K562 (cell line): ENCODE results near the gene HBEGF. TPM values are rescaled to one million over a fixed set of nuclear protein-coding genes. Genes with fewer than 3 reads are reported as not detected.
A peak's percentile ranks its signal among the peaks of the same experiment; 100 is the strongest.

Experiments
- CTCF ChIP-seq, 3 experiments: IDR thresholded peaks in 2 of 3; conservative IDR thresholded peaks in 1 of 3; 2 replicates each; pipeline ENCODE4 v1.5.1; 2011 to 2012; ENCODE audit warnings: low read length in 3 of 3, mild to moderate bottlenecking in 3 of 3, control low read depth in 2 of 3, improper control_type of control experiment in 1 of 3, inconsistent platforms in 1 of 3, low read depth in 1 of 3, mixed read lengths in 1 of 3, moderate library complexity in 1 of 3; ENCODE audit not compliant: insufficient read depth in 2 of 3
- ETS2 ChIP-seq: IDR thresholded peaks from 2 replicates; pipeline ENCODE4 v1.6.1; 2016; ENCODE audit warnings: borderline replicate concordance, missing genetic modification characterization, mild to moderate bottlenecking, moderate library complexity, missing compliant biosample characterization; ENCODE audit not compliant: poor library complexity, severe bottlenecking
- ILK ChIP-seq: fragments of 450-650 bp; IDR thresholded peaks from 2 replicates; pipeline ENCODE4 v1.6.1; 2016; ENCODE audit warnings: missing genetic modification characterization, low read depth, mild to moderate bottlenecking, missing compliant biosample characterization, moderate library complexity, borderline replicate concordance
- JUND ChIP-seq, 2 experiments: IDR thresholded peaks; 2 replicates in 1 of 2; 3 replicates in 1 of 2; pipeline ENCODE4 v1.6.1; 2011; ENCODE audit warnings: borderline replicate concordance in 2 of 2, low read depth in 2 of 2, low read length in 2 of 2, improper control_type of control experiment in 1 of 2, missing biosample characterization in 1 of 2, missing genetic modification characterization in 1 of 2, missing genetic modification reagents in 1 of 2
- MAX ChIP-seq: sonication (generic); formaldehyde crosslinking; IDR thresholded peaks from 2 replicates; pipeline ENCODE4 v1.9.0; 2022; ENCODE audit warnings: mild to moderate bottlenecking, missing genetic modification reagents
- MTA3 ChIP-seq: fragments of 450-650 bp; formaldehyde crosslinking; IDR thresholded peaks from 2 replicates; pipeline ENCODE4 v1.6.1; 2017; ENCODE audit warnings: mild to moderate bottlenecking, borderline replicate concordance
- NCOA1 ChIP-seq: fragments of 450-650 bp; IDR thresholded peaks from 2 replicates; pipeline ENCODE4 v1.6.1; 2016; ENCODE audit warnings: low read depth
- RBM15 ChIP-seq: fragments of 200-400 bp; formaldehyde crosslinking; IDR thresholded peaks from 2 replicates; pipeline ENCODE4 v1.6.1; 2018; ENCODE audit warnings: mild to moderate bottlenecking, low read length, moderate library complexity; ENCODE audit not compliant: insufficient read depth
- TGIF2 ChIP-seq: sonication (generic); formaldehyde crosslinking; IDR thresholded peaks from 2 replicates; pipeline ENCODE4 v1.8.1; 2022; ENCODE audit warnings: mild to moderate bottlenecking, missing genetic modification reagents, moderate library complexity
- TSHZ1 ChIP-seq: fragments of 250-450 bp; sonication (Bioruptor Pico); IDR thresholded peaks from 2 replicates; pipeline ENCODE4 v1.4.0; 2020; ENCODE audit warnings: mild to moderate bottlenecking, moderate library complexity
- ZNF146 ChIP-seq: IDR thresholded peaks from one replicate; pipeline ENCODE4 v1.6.1; 2018; ENCODE audit warnings: missing compliant biosample characterization; ENCODE audit not compliant: unreplicated experiment
- ZNF184 ChIP-seq: sonication (generic); formaldehyde crosslinking; IDR thresholded peaks from 2 replicates; pipeline ENCODE4 v1.5.0; 2020; ENCODE audit warnings: missing genetic modification reagents
- ZNF431 ChIP-seq: sonication (generic); formaldehyde crosslinking; IDR thresholded peaks from 2 replicates; pipeline ENCODE4 v1.8.0; 2022; ENCODE audit warnings: mild to moderate bottlenecking, missing genetic modification reagents
- polyA plus RNA-seq, 8 experiments: library from polyadenylated mRNA; depleted of rRNA in 4 of 8; stranded (reverse) in 5 of 8; unstranded in 3 of 8; fragments of >200 nt; fragmentation: Nextera tagmentation in 2 of 8; fragmentation: Illumina TruSeq in 1 of 8; extraction: Ambion mirVana in 2 of 8; extraction: Trizol in 1 of 8; gene quantifications; 2 replicates each; pipeline versions ENCODE4 v1.2.1 to v1.2.3, GENCODE V29; 2011 to 2014; ENCODE audit warnings: inconsistent platforms in 1 of 8, missing spikeins in 1 of 8
- total RNA-seq, 7 experiments: library from RNA; depleted of rRNA in 6 of 7; stranded (reverse); fragments of >200 nt in 6 of 7; fragmentation: Illumina TruSeq in 2 of 7; extraction: Trizol in 2 of 7; gene quantifications; 2 replicates each; pipeline versions ENCODE4 v1.2.1 to v1.2.3, GENCODE V29; 2011 to 2021; ENCODE audit warnings: low replicate concordance in 1 of 7
- TF ChIP-seq, protein P1 (sequence below): fragments of 200-800 bp; sonication (Bioruptor generic); IDR thresholded peaks from 2 replicates; pipeline ENCODE4 v1.6.1; 2017; ENCODE audit warnings: missing genetic modification characterization, missing compliant biosample characterization
- TF ChIP-seq, protein P2 (sequence below): fragments of 250-450 bp; sonication (Bioruptor Pico); IDR thresholded peaks from 2 replicates; pipeline ENCODE4 v1.5.1; 2021; ENCODE audit warnings: mild to moderate bottlenecking
- TF ChIP-seq, protein P3 (sequence below): fragments of 450-650 bp; formaldehyde crosslinking; IDR thresholded peaks from 2 replicates; pipeline ENCODE4 v1.4.0; 2020; ENCODE audit warnings: mild to moderate bottlenecking, moderate library complexity

The HBEGF gene
- total and polyA plus RNA-seq, 9 of the 15 experiments (the other 6 are each of a cell fraction or from before 2014, with no cell fraction given): 0.11 to 1.1 (median 0.60) TPM

DNA sequence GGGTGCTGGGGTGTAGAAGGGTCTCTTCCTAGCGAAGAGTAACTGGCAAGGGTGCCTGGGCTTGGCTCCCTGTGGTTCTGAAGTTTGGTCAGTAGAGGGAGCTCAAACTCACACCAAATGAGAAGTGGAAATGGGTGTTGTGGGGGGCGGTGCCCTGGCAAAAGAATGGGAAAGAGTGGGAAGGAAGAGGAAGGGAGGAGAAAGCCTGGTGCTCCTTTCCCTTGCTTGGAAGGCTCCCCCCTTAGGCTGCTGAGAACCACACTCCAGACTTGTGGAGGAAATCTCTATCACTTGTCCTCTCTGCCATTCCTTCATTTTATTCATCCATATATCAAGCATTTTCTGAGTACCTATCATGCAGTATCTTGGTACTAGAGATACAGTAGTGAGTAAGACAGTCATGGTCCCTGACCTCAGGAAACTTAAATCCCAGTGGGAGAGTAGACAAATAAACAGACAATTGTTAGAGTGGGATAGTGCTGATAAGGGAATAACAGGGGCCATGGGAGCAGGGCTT, 26.6 kb upstream of the HBEGF start (continued):
- TF ChIP-seq, protein P1, sequence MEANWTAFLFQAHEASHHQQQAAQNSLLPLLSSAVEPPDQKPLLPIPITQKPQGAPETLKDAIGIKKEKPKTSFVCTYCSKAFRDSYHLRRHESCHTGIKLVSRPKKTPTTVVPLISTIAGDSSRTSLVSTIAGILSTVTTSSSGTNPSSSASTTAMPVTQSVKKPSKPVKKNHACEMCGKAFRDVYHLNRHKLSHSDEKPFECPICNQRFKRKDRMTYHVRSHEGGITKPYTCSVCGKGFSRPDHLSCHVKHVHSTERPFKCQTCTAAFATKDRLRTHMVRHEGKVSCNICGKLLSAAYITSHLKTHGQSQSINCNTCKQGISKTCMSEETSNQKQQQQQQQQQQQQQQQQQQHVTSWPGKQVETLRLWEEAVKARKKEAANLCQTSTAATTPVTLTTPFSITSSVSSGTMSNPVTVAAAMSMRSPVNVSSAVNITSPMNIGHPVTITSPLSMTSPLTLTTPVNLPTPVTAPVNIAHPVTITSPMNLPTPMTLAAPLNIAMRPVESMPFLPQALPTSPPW (CRISPR knock-in tag): peak; percentile 35; the same call in 1 of the 2 replicates
- TF ChIP-seq JUND (IDR thresholded peaks at IDR 0.05; ENCODE audit: borderline replicate concordance, low read depth, low read length): no peak
- TF ChIP-seq JUND (tag; IDR thresholded peaks at IDR 0.05; ENCODE audit: borderline replicate concordance, low read depth, low read length): no peak
- TF ChIP-seq, protein P2, sequence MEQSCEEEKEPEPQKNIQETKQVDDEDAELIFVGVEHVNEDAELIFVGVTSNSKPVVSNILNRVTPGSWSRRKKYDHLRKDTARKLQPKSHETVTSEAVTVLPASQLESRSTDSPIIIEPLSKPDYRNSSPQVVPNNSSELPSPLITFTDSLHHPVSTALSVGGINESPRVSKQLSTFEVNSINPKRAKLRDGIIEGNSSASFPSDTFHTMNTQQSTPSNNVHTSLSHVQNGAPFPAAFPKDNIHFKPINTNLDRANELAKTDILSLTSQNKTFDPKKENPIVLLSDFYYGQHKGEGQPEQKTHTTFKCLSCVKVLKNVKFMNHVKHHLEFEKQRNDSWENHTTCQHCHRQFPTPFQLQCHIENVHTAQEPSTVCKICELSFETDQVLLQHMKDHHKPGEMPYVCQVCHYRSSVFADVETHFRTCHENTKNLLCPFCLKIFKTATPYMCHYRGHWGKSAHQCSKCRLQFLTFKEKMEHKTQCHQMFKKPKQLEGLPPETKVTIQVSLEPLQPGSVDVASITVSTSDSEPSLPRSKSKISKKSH (CRISPR knock-in tag): no peak
- no peak for TF ChIP-seq ZNF431 (CRISPR knock-in tag)
- TF ChIP-seq MTA3: 0 out of 2 replicates have a peak, but pooled peaks have one; percentile 41
- TF ChIP-seq CTCF (IDR thresholded peaks at IDR 0.05 in 2 of 3, conservative IDR thresholded peaks at IDR 0.05 in 1 of 3; ENCODE audit: insufficient read depth in 2 of 3, low read depth in 1 of 3, low read length in 3 of 3): peak; percentile 68 to 87 (median 80)
- TF ChIP-seq ILK (tag): no peak
- TF ChIP-seq ZNF184 (CRISPR knock-in tag): no peak
- TF ChIP-seq ETS2 (tag): no peak
- no peak for TF ChIP-seq MAX (CRISPR knock-in tag)
- no peak for TF ChIP-seq RBM15
- no peak for TF ChIP-seq TGIF2 (CRISPR knock-in tag)
- TF ChIP-seq, protein P3, sequence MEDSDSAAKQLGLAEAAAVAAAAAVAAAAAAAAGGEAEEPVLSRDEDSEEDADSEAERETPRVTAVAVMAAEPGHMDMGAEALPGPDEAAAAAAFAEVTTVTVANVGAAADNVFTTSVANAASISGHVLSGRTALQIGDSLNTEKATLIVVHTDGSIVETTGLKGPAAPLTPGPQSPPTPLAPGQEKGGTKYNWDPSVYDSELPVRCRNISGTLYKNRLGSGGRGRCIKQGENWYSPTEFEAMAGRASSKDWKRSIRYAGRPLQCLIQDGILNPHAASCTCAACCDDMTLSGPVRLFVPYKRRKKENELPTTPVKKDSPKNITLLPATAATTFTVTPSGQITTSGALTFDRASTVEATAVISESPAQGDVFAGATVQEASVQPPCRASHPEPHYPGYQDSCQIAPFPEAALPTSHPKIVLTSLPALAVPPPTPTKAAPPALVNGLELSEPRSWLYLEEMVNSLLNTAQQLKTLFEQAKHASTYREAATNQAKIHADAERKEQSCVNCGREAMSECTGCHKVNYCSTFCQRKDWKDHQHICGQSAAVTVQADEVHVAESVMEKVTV (CRISPR knock-in tag): peak; percentile 31; the same call in 1 of the 2 replicates
- no peak for TF ChIP-seq ZNF146 (CRISPR knock-in tag)
- no peak for TF ChIP-seq TSHZ1 (CRISPR knock-in tag)
- no peak for TF ChIP-seq NCOA1
